ENCODE data around the gene GPATCH8.
A peak's percentile ranks its signal among the peaks of the same experiment; 100 is the strongest.

Gene GPATCH8

GRCh38 chr17:44384823-44385286 lies 118.4 kb downstream of the GPATCH8 start:
- TF ChIP-seq CTCF (conservative IDR thresholded peaks at IDR 0.05; ENCODE audit: low read length) = no peak
- H3K4me3 ChIP-seq (ENCODE audit: low read length) = peak overlapping the region; percentile 57
- no peak for DNase-seq (ENCODE audit: low read depth)

GRCh38 chr17:44384281-44384822 lies 118.9 kb downstream of the GPATCH8 start:
- H3K4me3 ChIP-seq (ENCODE audit: low read length) = no peak overlapping the region
- no peak for TF ChIP-seq CTCF (conservative IDR thresholded peaks at IDR 0.05; ENCODE audit: low read length)
- no peak for DNase-seq (ENCODE audit: low read depth)

GRCh38 chr17:44383861-44384260 lies 119.3 kb downstream of the GPATCH8 start:
- no peak for DNase-seq (ENCODE audit: low read depth)
- no peak for TF ChIP-seq CTCF (conservative IDR thresholded peaks at IDR 0.05; ENCODE audit: low read length)
- no peak overlapping the region for H3K4me3 ChIP-seq (ENCODE audit: low read length)

- H3K4me3 ChIP-seq (ENCODE audit: low read length) = no peak overlapping the region
- TF ChIP-seq CTCF (conservative IDR thresholded peaks at IDR 0.05; ENCODE audit: low read length) = no peak
- no peak for DNase-seq (ENCODE audit: low read depth)
Observed at GRCh38 chr17:44383363-44383762, 119.8 kb downstream of the GPATCH8 start.

GRCh38 chr17:44382917-44383316 lies 120.3 kb downstream of the GPATCH8 start:
- H3K4me3 ChIP-seq (ENCODE audit: low read length) = no peak overlapping the region
- DNase-seq (ENCODE audit: low read depth) = no peak
- TF ChIP-seq CTCF (conservative IDR thresholded peaks at IDR 0.05; ENCODE audit: low read length) = no peak

- H3K4me3 ChIP-seq (ENCODE audit: low read length) = no peak overlapping the region
- DNase-seq (ENCODE audit: low read depth) = no peak
- TF ChIP-seq CTCF (conservative IDR thresholded peaks at IDR 0.05; ENCODE audit: low read length) = no peak
Observed at GRCh38 chr17:44381810-44382305, 121.3 kb downstream of the GPATCH8 start.

GRCh38 chr17:44380767-44381166 lies 122.4 kb downstream of the GPATCH8 start:
- TF ChIP-seq CTCF (conservative IDR thresholded peaks at IDR 0.05; ENCODE audit: low read length) = no peak

More at GRCh38 chr17:44380767-44381166, 122.4 kb downstream of the GPATCH8 start:
- no peak for DNase-seq (ENCODE audit: low read depth)
- no peak overlapping the region for H3K4me3 ChIP-seq (ENCODE audit: low read length)
